ENCODE results near the gene STK32B. TPM values are rescaled to one million over a fixed set of nuclear protein-coding genes. Genes with fewer than 3 reads are reported as not detected.

Gene STK32B
- total RNA-seq, 3 donors from 2014 or later, result not detected

DNA sequence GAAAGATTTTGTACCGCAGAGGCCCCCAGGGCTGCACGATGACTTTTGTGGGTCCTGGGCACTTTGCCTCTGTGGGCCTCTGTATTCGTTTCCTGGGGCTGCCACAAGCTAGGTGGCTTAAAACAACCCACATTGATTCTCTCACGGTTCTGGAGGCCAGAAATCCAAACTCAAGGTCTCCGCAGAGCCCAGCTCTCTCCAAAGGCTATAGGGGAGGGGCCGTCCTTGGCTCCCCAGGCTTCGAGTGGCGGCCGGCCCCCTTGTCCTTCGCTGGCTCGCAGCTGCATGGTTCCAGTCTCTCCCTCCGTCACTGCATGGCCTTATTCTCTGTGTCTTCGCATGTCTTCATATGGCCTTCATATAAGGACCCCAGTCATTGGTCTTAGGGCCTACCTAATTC lies 415.8 kb downstream of the STK32B start:
- Mint-ChIP-seq H3K27me3 (ENCODE audit: low read depth) (no peaks in the 10 kb centered on the region), H3K4me1 (ENCODE audit: low read depth) (no peaks in the 10 kb centered on the region), H3K4me3 (no peak overlapping the region), H3K36me3 (ENCODE audit: insufficient read depth) (no peaks in the 10 kb centered on the region), H3K9me3 (no peaks in the 10 kb centered on the region)
- ATAC-seq, result no peak
- DNase-seq, result no peak

- Mint-ChIP-seq H3K4me3 (no peak overlapping the region), H3K36me3 (ENCODE audit: insufficient read depth) (no peaks in the 10 kb centered on the region), H3K4me1 (ENCODE audit: low read depth) (no peaks in the 10 kb centered on the region), H3K9me3 (no peaks in the 10 kb centered on the region), H3K27me3 (ENCODE audit: low read depth) (no peaks in the 10 kb centered on the region)
- DNase-seq (no peak), ATAC-seq (no peak)
Measured at GRCh38 chr4:5469151-5469775, 418.0 kb downstream of the STK32B start.

- DNase-seq (no peak), ATAC-seq (no peak)
- Mint-ChIP-seq H3K4me1 (ENCODE audit: low read depth) (no peaks in the 10 kb centered on the region), H3K4me3 (no peak overlapping the region), H3K9me3 (no peaks in the 10 kb centered on the region), H3K27me3 (ENCODE audit: low read depth) (no peaks in the 10 kb centered on the region), H3K36me3 (ENCODE audit: insufficient read depth) (no peaks in the 10 kb centered on the region)
Measured at GRCh38 chr4:5469861-5470260, 418.6 kb downstream of the STK32B start.

DNA sequence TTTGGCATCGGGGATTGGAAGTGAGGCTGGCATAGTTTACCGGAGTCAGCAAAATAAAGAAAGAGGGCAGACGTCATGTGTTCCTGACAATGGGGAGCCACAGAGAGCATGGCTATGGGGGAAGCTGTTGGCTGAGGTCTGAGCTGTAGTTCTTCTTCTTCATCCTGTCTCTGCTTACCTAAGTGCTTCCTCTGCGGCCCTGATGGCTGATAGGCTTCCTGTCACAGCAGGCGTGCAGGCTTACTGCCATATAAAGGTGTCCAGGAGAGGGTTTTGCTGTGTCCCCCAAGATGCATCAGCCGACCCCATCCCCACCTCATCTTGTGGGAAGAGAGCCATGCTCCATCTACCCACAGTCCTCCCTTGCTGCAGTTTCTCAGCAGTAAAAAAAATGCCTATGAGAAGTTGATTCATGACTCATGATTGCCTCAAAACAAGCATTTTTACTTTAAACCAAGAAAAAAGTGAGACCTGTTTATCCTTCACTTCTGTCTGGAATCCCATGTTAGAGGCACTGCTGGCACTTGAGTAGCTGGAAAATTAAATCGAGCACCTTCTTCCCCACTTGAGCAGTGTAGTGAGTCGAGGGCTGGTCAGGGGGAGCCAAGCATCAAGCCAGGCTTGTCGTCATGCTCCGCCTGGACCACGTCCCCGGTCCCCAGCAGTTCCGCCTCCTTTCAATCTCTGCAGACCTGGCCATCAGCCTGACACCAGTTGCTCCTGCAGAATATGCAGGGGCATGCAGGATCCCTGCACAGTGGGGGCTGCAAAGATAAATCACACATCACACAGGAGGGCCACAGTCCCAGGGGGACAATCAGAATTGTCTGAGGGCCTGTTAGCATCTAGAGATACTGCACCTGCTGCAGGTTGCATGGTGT lies 419.3 kb downstream of the STK32B start:
- no peak for ATAC-seq
- H3K36me3 Mint-ChIP-seq (ENCODE audit: insufficient read depth), result no peaks in the 10 kb centered on the region

DNA sequence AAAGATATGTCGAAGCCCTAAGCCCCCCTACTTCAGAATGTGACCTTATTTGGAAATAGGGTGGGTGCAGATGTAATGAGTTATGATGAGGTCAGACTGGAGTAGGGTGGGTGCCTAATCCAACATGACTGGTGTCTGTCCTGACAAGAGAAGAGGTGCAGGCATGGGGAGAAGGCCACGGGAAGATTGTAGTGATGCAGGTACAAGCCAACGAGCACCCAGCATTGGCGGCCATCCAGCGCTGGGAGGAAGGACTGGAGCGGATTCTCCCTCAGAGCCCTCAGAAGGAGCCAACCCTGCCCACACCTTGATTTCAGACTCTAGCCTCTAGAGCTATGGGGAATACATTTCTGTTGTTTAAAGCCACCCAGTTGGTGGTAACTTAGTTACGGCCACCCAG lies 419.9 kb downstream of the STK32B start:
- Mint-ChIP-seq H3K27me3 (ENCODE audit: low read depth) (no peaks in the 10 kb centered on the region), H3K4me1 (ENCODE audit: low read depth) (no peaks in the 10 kb centered on the region), H3K4me3 (no peak overlapping the region), H3K36me3 (ENCODE audit: insufficient read depth) (no peaks in the 10 kb centered on the region), H3K9me3 (no peaks in the 10 kb centered on the region)
- DNase-seq (no peak), ATAC-seq (no peak)

More for the DNA sequence above, 419.3 kb downstream of the STK32B start:
- DNase-seq, result no peak
- H3K9me3 Mint-ChIP-seq, result no peaks in the 10 kb centered on the region
- no peak overlapping the region for H3K4me3 Mint-ChIP-seq
- H3K4me1 Mint-ChIP-seq (ENCODE audit: low read depth), result no peaks in the 10 kb centered on the region
- no peaks in the 10 kb centered on the region for H3K27me3 Mint-ChIP-seq (ENCODE audit: low read depth)

- no peak overlapping the region for H3K4me3 Mint-ChIP-seq
Measured at GRCh38 chr4:5471691-5472090, 420.4 kb downstream of the STK32B start.

GRCh38 chr4:5472160-5472591 lies 420.9 kb downstream of the STK32B start:
- ATAC-seq (no peak), DNase-seq (no peak)
- H3K36me3 Mint-ChIP-seq (ENCODE audit: insufficient read depth), result no peaks in the 10 kb centered on the region
- no peak overlapping the region for H3K4me3 Mint-ChIP-seq
- no peaks in the 10 kb centered on the region for H3K9me3 Mint-ChIP-seq
- H3K27me3 Mint-ChIP-seq (ENCODE audit: low read depth), result no peaks in the 10 kb centered on the region
- H3K4me1 Mint-ChIP-seq (ENCODE audit: low read depth), result no peaks in the 10 kb centered on the region

More at GRCh38 chr4:5471691-5472090, 420.4 kb downstream of the STK32B start:
- ATAC-seq (no peak), DNase-seq (no peak)
- no peaks in the 10 kb centered on the region for H3K9me3 Mint-ChIP-seq
- H3K36me3 Mint-ChIP-seq (ENCODE audit: insufficient read depth), result no peaks in the 10 kb centered on the region
- H3K4me1 Mint-ChIP-seq (ENCODE audit: low read depth), result no peaks in the 10 kb centered on the region
- H3K27me3 Mint-ChIP-seq (ENCODE audit: low read depth), result no peaks in the 10 kb centered on the region

DNA sequence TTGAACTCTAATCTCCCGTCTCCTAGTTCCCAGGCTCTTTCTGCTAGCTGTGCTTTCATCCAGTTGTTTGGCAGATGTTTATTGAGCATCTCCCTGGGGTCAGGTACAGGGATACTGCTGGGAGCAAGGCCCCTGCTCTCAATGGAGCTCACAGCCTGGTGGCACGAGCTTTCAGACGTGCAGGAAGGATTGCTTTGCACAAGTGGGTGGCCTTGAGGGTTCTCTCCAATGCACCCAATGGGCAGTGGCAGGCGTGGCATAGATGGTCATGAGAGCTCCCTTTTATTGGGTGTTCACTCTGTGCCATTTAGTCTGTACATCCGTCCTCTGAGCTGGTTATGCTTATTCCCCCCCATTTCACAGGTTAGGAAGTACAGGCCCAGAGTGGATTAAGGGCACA lies 421.8 kb downstream of the STK32B start:
- Mint-ChIP-seq H3K9me3 (peaks cover 2% of the 10 kb centered on the region), H3K4me3 (no peak overlapping the region), H3K36me3 (ENCODE audit: insufficient read depth) (no peaks in the 10 kb centered on the region), H3K4me1 (ENCODE audit: low read depth) (no peaks in the 10 kb centered on the region), H3K27me3 (ENCODE audit: low read depth) (no peaks in the 10 kb centered on the region)
- no peak for ATAC-seq
- no peak for DNase-seq

- ATAC-seq (no peak), DNase-seq (no peak)
- Mint-ChIP-seq H3K27me3 (ENCODE audit: low read depth) (no peaks in the 10 kb centered on the region), H3K36me3 (ENCODE audit: insufficient read depth) (no peaks in the 10 kb centered on the region), H3K4me3 (no peak overlapping the region), H3K9me3 (peaks cover 4% of the 10 kb centered on the region), H3K4me1 (ENCODE audit: low read depth) (no peaks in the 10 kb centered on the region)
Measured at GRCh38 chr4:5474756-5475155, 423.5 kb downstream of the STK32B start.

- Mint-ChIP-seq H3K36me3 (ENCODE audit: insufficient read depth) (no peaks in the 10 kb centered on the region), H3K27me3 (ENCODE audit: low read depth) (no peaks in the 10 kb centered on the region), H3K4me3 (no peak overlapping the region), H3K9me3 (peaks cover 7% of the 10 kb centered on the region), H3K4me1 (ENCODE audit: low read depth) (no peaks in the 10 kb centered on the region)
- DNase-seq (no peak), ATAC-seq (no peak)
Measured at GRCh38 chr4:5477613-5478012, 426.3 kb downstream of the STK32B start.

GRCh38 chr4:5478169-5478568 lies 426.9 kb downstream of the STK32B start:
- ATAC-seq (no peak), DNase-seq (no peak)
- no peaks in the 10 kb centered on the region for H3K27me3 Mint-ChIP-seq (ENCODE audit: low read depth)
- H3K36me3 Mint-ChIP-seq (ENCODE audit: insufficient read depth), result no peaks in the 10 kb centered on the region
- no peaks in the 10 kb centered on the region for H3K4me1 Mint-ChIP-seq (ENCODE audit: low read depth)
- no peak overlapping the region for H3K4me3 Mint-ChIP-seq
- H3K9me3 Mint-ChIP-seq, result peaks cover 7% of the 10 kb centered on the region

DNA sequence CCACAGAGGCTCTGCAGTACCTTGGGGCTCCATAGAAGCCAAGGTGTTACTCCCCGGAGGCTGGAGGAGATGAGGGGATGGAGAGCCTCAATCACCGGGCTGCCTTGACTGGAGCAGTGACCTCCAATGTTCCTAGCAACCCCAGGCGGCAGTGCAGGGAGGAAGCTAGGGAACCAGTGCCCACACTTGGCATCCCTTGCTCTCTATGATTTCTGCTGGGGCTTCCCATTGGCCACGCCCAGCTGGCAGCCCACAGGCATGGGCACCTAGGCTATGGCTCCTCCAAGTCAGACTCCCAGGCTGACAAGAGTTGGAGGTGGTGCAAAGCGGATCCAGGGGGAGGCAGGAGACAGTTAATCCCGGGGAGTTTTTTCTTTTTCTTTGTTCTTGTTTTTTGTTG lies 427.4 kb downstream of the STK32B start:
- Mint-ChIP-seq H3K27me3 (ENCODE audit: low read depth) (no peaks in the 10 kb centered on the region), H3K4me1 (ENCODE audit: low read depth) (no peaks in the 10 kb centered on the region), H3K36me3 (ENCODE audit: insufficient read depth) (no peaks in the 10 kb centered on the region), H3K4me3 (no peak overlapping the region), H3K9me3 (peaks cover 7% of the 10 kb centered on the region)
- ATAC-seq (no peak), DNase-seq (no peak)

DNA sequence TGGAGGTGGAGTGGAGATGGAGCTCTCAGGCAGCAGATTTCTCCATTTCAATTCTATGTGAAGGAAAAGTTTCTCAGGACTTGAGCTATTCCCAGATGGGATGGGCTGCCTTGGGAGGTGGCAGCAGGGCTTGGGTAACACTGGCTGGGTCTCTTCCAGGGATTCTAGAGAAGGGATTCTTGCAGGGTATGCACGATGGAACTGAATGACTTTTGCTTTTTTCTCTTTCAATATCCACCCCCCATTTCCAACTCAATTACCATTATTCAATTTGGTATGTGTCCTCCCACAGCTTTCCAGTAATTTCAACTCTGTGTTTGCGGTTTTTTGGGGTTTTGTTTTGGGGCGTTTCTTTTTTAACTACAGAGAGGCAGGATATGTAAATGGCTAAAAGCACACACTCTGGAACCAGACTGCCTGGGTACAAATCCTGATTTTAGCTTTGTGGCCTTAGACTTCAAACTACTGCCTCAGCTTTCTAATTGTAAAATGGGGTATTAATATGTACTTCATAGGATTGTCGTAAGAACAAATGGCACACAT lies 428.3 kb downstream of the STK32B start:
- no peak for DNase-seq
- no peak for ATAC-seq
- Mint-ChIP-seq H3K36me3 (ENCODE audit: insufficient read depth) (no peaks in the 10 kb centered on the region), H3K9me3 (peaks cover 7% of the 10 kb centered on the region), H3K4me1 (ENCODE audit: low read depth) (no peaks in the 10 kb centered on the region), H3K27me3 (ENCODE audit: low read depth) (no peaks in the 10 kb centered on the region), H3K4me3 (no peak overlapping the region)

DNA sequence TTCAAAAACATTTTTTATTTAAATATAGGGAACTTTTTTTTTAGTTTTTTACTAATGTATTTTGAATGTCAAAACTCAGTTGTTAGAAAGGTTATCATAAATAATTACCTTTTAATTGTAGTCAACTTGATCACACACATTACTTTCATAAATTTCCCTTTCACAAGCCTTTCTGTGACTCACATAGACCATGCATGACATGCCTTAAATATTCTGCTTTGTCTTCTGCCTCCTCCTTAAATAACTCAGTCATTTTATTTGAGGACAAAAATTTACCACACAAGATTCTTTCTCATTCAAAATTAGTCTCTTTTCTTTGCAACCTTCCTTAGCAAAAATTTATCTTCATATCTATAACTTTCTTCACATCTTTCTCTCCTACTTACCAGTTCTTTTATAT lies 437.1 kb downstream of the STK32B start:
- H3K9me3 Mint-ChIP-seq, result peaks cover 19% of the 10 kb centered on the region
- no peaks in the 10 kb centered on the region for H3K4me1 Mint-ChIP-seq (ENCODE audit: low read depth)
- no peak for ATAC-seq
- H3K27me3 Mint-ChIP-seq (ENCODE audit: low read depth), result peaks cover 1% of the 10 kb centered on the region
- no peak for DNase-seq
- no peak overlapping the region for H3K4me3 Mint-ChIP-seq
- no peaks in the 10 kb centered on the region for H3K36me3 Mint-ChIP-seq (ENCODE audit: insufficient read depth)

DNA sequence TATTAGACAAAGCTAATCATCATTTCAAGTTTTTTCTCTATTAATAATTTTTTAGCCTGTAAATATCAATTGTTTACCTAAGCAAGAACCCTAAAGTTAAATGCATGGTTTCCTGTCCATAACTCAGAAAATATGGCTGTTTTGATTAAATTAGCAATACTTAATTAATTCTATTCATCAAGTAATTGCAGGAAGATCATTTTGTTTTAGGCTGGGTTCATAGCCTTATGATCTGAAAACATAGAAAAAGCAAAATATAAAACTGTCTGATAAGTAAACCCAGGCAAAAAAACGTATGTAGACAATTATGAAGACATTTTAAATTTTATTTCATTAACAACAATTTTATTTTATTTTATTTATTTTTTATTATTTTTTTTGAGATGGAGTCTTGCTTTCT lies 438.0 kb downstream of the STK32B start:
- H3K4me1 Mint-ChIP-seq (ENCODE audit: low read depth), result no peaks in the 10 kb centered on the region
- no peaks in the 10 kb centered on the region for H3K36me3 Mint-ChIP-seq (ENCODE audit: insufficient read depth)
- no peak overlapping the region for H3K4me3 Mint-ChIP-seq
- peaks cover 19% of the 10 kb centered on the region for H3K9me3 Mint-ChIP-seq
- ATAC-seq, result no peak
- peaks cover 1% of the 10 kb centered on the region for H3K27me3 Mint-ChIP-seq (ENCODE audit: low read depth)
- no peak for DNase-seq

All from activated T-cell treated with anti-CD3 and anti-CD28 coated beads, Interleukin-2, amount 50 U/mL, for 4 hours (primary cell).